Measurements from ENCODE around the gene PDXDC1. TPM values are rescaled to one million over a fixed set of nuclear protein-coding genes. Genes with fewer than 3 reads are reported as not detected.
"Not testable (repeated sequence)": the region's sequence is repeated elsewhere in the genome, so short reads cannot be mapped to it uniquely, and the experiment has no call there.

The PDXDC1 gene
- total RNA-seq, 1 donor from 2014 or later: 55.5 TPM

GRCh38 chr16:15057681-15058417 lies 83.0 kb downstream of the PDXDC1 start:
- DNase-seq (ENCODE audit: low read depth): no peak
- TF ChIP-seq CTCF (IDR thresholded peaks at IDR 0.05; ENCODE audit: insufficient read depth, low read length, poor library complexity, severe bottlenecking): no peak

DNA sequence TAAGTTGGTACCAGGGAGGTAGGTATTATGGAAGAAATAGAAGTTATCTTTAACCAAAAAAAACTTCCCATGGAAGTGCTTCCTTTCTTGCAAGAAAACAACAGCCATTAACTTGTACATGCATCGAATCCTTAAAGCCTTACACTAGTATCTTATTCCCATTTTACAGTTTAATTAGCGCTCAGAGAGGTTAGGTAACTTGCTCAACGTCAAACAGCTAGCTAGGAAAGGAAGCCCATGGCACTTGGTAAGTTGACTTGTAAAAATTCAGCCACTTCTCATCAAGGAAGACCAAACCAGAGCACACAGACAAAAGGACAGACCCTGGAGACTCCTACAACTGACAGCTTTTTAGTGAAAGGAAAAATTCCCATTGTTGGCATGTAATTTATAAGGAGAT lies 84.5 kb downstream of the PDXDC1 start:
- no peak for DNase-seq (ENCODE audit: low read depth)
- Histone ChIP-seq H3K4me3 (ENCODE audit: low read depth, low read length) (no peak overlapping the region), H3K27me3 (ENCODE audit: control insufficient read depth, insufficient read depth, low read length) (no peaks in the 10 kb centered on the region), H3K36me3 (ENCODE audit: control insufficient read depth, insufficient read depth, low read length) (peaks cover 3% of the 10 kb centered on the region)
- no peak for TF ChIP-seq CTCF (IDR thresholded peaks at IDR 0.05; ENCODE audit: insufficient read depth, low read length, poor library complexity, severe bottlenecking)

More at GRCh38 chr16:15057681-15058417, 83.0 kb downstream of the PDXDC1 start:
- Histone ChIP-seq H3K27me3 (ENCODE audit: control insufficient read depth, insufficient read depth, low read length) (no peaks in the 10 kb centered on the region), H3K4me3 (ENCODE audit: low read depth, low read length) (no peak overlapping the region), H3K36me3 (ENCODE audit: control insufficient read depth, insufficient read depth, low read length) (peaks cover 3% of the 10 kb centered on the region)

DNA sequence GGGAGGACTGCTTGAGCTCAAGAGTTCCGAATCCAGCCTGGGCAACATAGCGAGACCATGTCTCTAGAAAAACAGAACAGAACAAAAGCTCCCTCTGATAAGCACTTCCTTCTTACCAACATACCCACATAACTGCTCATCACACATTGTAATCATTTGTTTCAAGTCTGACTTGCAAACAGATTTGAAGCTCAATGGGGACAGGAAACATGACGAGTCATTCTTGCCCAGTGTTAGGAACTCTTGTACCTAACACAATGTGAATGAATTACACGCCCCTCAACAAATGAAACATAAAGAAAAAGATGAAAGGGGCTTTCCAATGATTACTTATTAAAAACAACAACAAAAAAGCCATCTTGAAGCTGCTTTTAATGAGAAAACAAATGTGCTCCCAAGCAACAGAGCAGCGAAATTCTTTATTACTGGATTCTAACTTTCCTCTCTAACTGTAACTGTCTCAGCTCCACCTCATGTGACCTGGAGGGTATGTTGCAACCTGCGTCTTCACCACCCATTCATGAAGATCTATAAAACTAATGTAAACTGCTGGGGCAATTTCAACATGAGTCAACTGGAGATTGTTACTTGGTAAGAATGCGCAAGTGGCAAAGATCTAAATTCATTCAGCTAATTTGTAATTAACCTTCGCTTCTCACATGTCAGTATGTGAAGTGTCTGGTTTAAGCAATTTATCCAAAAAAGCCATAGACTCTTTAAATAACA lies 87.4 kb downstream of the PDXDC1 start:
- not testable (repeated sequence) for H3K36me3 ChIP-seq (ENCODE audit: control insufficient read depth, insufficient read depth, low read length); H3K4me3 ChIP-seq (ENCODE audit: low read depth, low read length); H3K27me3 ChIP-seq (ENCODE audit: control insufficient read depth, insufficient read depth, low read length); DNase-seq (ENCODE audit: low read depth)

DNA sequence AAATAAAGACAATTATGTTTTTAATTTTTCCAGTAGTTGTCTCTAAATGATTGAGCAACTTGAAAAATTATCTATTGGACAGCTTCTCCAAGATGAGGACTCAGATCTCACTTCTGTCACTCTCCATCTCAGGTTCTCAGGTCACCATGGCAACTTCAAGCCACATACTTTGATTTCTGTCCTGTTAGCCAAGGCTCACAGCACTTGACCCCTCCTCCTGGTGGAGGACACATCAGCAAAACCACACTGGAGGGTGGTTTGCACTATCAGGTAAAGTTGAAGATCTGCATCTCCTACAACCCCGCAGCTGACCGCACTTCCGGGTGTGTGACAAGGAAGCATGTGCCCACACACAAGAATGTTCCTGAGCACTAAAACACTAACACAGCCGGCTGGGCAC lies 91.1 kb downstream of the PDXDC1 start:
- H3K27me3 ChIP-seq (ENCODE audit: control insufficient read depth, insufficient read depth, low read length); DNase-seq (ENCODE audit: low read depth); H3K4me3 ChIP-seq (ENCODE audit: low read depth, low read length); H3K36me3 ChIP-seq (ENCODE audit: control insufficient read depth, insufficient read depth, low read length): not testable (repeated sequence)

DNA sequence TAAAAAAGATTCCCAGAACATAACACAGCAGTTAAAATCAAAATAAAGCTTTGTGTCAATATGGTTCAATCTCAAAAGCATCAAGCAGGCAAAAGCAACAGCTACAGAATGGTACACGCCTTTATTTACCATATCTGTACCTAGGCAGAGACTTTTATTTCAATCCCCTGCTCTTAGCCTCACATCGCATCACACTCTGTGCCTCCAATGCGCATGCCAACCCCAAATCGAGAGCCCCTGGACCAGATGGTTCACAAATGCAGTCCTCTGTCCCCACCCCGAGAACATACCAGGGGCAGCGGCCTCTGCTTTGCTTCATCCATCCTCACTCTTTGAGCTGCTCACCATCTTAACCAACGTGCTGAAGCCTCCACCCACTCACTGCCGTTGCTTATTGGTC lies 91.9 kb downstream of the PDXDC1 start:
- not testable (repeated sequence) for H3K4me3 ChIP-seq (ENCODE audit: low read depth, low read length); H3K27me3 ChIP-seq (ENCODE audit: control insufficient read depth, insufficient read depth, low read length); DNase-seq (ENCODE audit: low read depth); H3K36me3 ChIP-seq (ENCODE audit: control insufficient read depth, insufficient read depth, low read length)

DNA sequence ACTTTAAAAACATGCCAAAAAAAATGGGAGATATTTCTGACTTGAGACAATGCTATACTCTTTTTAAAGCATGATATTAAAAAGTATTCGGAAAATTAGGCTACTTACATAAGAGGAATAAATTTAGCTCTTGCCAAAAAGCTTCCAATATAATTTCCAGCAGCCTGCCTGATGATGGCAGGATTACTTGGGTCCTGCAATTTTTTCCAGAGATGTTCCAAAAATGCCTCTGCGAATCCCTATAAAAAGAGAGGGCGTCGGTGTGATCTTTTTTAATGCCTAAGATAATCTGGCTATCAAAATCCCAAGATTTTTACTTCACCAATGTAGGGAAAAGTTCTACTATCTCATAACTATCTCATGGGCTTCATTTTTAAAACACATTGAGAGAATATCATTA lies 96.2 kb downstream of the PDXDC1 start:
- DNase-seq (ENCODE audit: low read depth); H3K36me3 ChIP-seq (ENCODE audit: control insufficient read depth, insufficient read depth, low read length); H3K4me3 ChIP-seq (ENCODE audit: low read depth, low read length); H3K27me3 ChIP-seq (ENCODE audit: control insufficient read depth, insufficient read depth, low read length): not testable (repeated sequence)

- H3K27me3 ChIP-seq (ENCODE audit: control insufficient read depth, insufficient read depth, low read length); H3K4me3 ChIP-seq (ENCODE audit: low read depth, low read length): not testable (repeated sequence)
Measured at GRCh38 chr16:15071916-15072769, 97.3 kb downstream of the PDXDC1 start.

More at GRCh38 chr16:15071916-15072769, 97.3 kb downstream of the PDXDC1 start:
- not testable (repeated sequence) for DNase-seq (ENCODE audit: low read depth); H3K36me3 ChIP-seq (ENCODE audit: control insufficient read depth, insufficient read depth, low read length)
- peak; percentile 25 for TF ChIP-seq CTCF (IDR thresholded peaks at IDR 0.05; ENCODE audit: insufficient read depth, low read length, poor library complexity, severe bottlenecking)

Measured in kidney epithelial cell (primary cell).